ENCODE results near the gene TAC1.

DNA sequence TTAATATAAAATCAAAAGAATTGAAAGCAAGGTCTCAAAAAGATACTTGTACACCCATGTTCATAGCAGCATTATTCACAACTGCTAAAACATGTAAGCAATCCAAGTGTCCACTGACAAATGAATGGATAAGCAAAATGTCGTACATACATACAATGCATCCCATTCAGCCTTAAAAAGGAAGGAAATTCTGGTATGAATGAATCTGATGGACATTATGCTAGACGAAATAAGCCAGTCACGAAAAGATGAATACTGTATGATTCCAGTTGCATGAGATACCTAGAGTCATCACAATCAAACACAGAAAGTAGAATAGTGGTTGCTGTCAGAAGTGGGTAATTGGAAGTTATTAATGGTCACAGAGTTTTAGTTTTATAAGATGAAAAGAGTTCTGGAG, 9.5 kb upstream of the TAC1 start:
- TF ChIP-seq TAF1 (IDR thresholded peaks at IDR 0.05; ENCODE audit: borderline replicate concordance, low read depth, low read length) (no peak), POLR2A (IDR thresholded peaks at IDR 0.05; ENCODE audit: low read depth, low read length) (no peak), POLR2AphosphoS5 (IDR thresholded peaks at IDR 0.05; ENCODE audit: low read depth, low read length) (no peak)

Data from GM12892 (cell line).